ENCODE results near the gene ADCY4.

ADCY4 gene

GRCh38 chr14:24298892-24299254, 36.0 kb downstream of the ADCY4 start:
- no peak for DNase-seq (ENCODE audit: low read depth, low spot score)

- DNase-seq (ENCODE audit: low read depth, low spot score), result no peak
Observed at GRCh38 chr14:24297190-24297964, 37.5 kb downstream of the ADCY4 start.

GRCh38 chr14:24296341-24297157, 38.3 kb downstream of the ADCY4 start:
- DNase-seq (ENCODE audit: low read depth, low spot score), result peak; percentile 53

- no peak for DNase-seq (ENCODE audit: low read depth, low spot score)
Observed at GRCh38 chr14:24293525-24293924, 41.3 kb downstream of the ADCY4 start.

- no peak for DNase-seq (ENCODE audit: low read depth, low spot score)
Observed at GRCh38 chr14:24292118-24292807, 42.6 kb downstream of the ADCY4 start.

GRCh38 chr14:24291446-24292117, 43.3 kb downstream of the ADCY4 start:
- no peak for DNase-seq (ENCODE audit: low read depth, low spot score)

- DNase-seq (ENCODE audit: low read depth, low spot score), result no peak
Observed at GRCh38 chr14:24290746-24291145, 44.1 kb downstream of the ADCY4 start.

GRCh38 chr14:24289649-24290280, 45.1 kb downstream of the ADCY4 start:
- DNase-seq (ENCODE audit: low read depth, low spot score), result no peak

- DNase-seq (ENCODE audit: low read depth, low spot score), result no peak
Observed at GRCh38 chr14:24286996-24287395, 47.9 kb downstream of the ADCY4 start.

- DNase-seq (ENCODE audit: low read depth, low spot score), result no peak
Observed at GRCh38 chr14:24285351-24285750, 49.5 kb downstream of the ADCY4 start.

GRCh38 chr14:24284501-24285035, 50.3 kb downstream of the ADCY4 start:
- no peak for DNase-seq (ENCODE audit: low read depth, low spot score)

GRCh38 chr14:24283796-24284460, 50.9 kb downstream of the ADCY4 start:
- DNase-seq (ENCODE audit: low read depth, low spot score), result no peak

GRCh38 chr14:24282736-24283135, 52.1 kb downstream of the ADCY4 start:
- no peak for DNase-seq (ENCODE audit: low read depth, low spot score)

GRCh38 chr14:24281636-24282035, 53.2 kb downstream of the ADCY4 start:
- DNase-seq (ENCODE audit: low read depth, low spot score), result no peak

GRCh38 chr14:24280797-24281460, 53.9 kb downstream of the ADCY4 start:
- no peak for DNase-seq (ENCODE audit: low read depth, low spot score)

GRCh38 chr14:24279301-24280186, 55.3 kb downstream of the ADCY4 start:
- DNase-seq (ENCODE audit: low read depth, low spot score), result no peak

GRCh38 chr14:24278424-24278823, 56.4 kb downstream of the ADCY4 start:
- no peak for DNase-seq (ENCODE audit: low read depth, low spot score)

- DNase-seq (ENCODE audit: low read depth, low spot score), result no peak
Observed at GRCh38 chr14:24277606-24278321, 57.1 kb downstream of the ADCY4 start.

Measured in activated CD4-positive, CD25-positive, alpha-beta regulatory T cell treated with anti-CD3 and anti-CD28 coated beads, Interleukin-2, amount 50 U/mL, for 16 hours (primary cell).